H1 (cell line): ENCODE results near the gene APBB3. TPM values are rescaled to one million over a fixed set of nuclear protein-coding genes. Genes with fewer than 3 reads are reported as not detected.

Experiments used
- CTCF ChIA-PET: fragments of 300-600 bp; sonication (Branson Sonifier 250); formaldehyde crosslinking; loops from one replicate; lab custom pipeline; 2021; ENCODE audit not compliant: partially characterized antibody; lab: Charles Lee
- POLR2A ChIA-PET: fragments of 300-600 bp; sonication (Branson Sonifier 250); formaldehyde crosslinking; loops from one replicate; lab custom pipeline; 2021; ENCODE audit warnings: inconsistent platforms; ENCODE audit not compliant: partially characterized antibody; lab: Charles Lee
- DNase-seq, 2 experiments: peaks; one replicate each; pipeline versions ENCODE4 v3.0.0 to v3.0.0-alpha.2; 2010 to 2022; ENCODE audit warnings: low spot score in 2 of 2, low read depth in 1 of 2, mixed read lengths in 1 of 2
- FAIRE-seq: peaks from 2 replicates; lab custom pipeline; 2011; peaks lifted over from hg19 to GRCh38; lab: Jason Lieb, UNC
- H2AFZ ChIP-seq: 2 replicates; pipeline ENCODE4 v1.8.1; 2012; ENCODE audit warnings: low read length, inconsistent platforms
- H2AK5ac ChIP-seq: 2 replicates; pipeline ENCODE4 v1.6.1; 2013; ENCODE audit warnings: low read depth, low read length
- H2BK120ac ChIP-seq: replicated peaks from 2 replicates; pipeline ENCODE3; 2013; ENCODE audit warnings: low read depth, low read length, inconsistent platforms
- H2BK12ac ChIP-seq: 2 replicates; pipeline ENCODE4 v1.6.1; 2013; ENCODE audit warnings: low read depth, low read length
- H2BK15ac ChIP-seq: 2 replicates; pipeline ENCODE4 v1.6.1; 2013; ENCODE audit warnings: low read length
- H2BK20ac ChIP-seq: 2 replicates; pipeline ENCODE4 v1.6.1; 2013; ENCODE audit warnings: low read length
- H2BK5ac ChIP-seq: 2 replicates; pipeline ENCODE4 v1.6.1; 2013; ENCODE audit warnings: low read depth, low read length
- H3K14ac ChIP-seq: 2 replicates; pipeline ENCODE4 v1.6.1; 2013; ENCODE audit warnings: inconsistent platforms; ENCODE audit not compliant: insufficient read length
- H3K18ac ChIP-seq: 2 replicates; pipeline ENCODE4 v1.6.1; 2013; ENCODE audit warnings: low read length; ENCODE audit errors: extremely low read depth
- H3K23ac ChIP-seq: 2 replicates; pipeline ENCODE4 v1.6.1; 2013; ENCODE audit warnings: inconsistent platforms; ENCODE audit not compliant: insufficient read length
- H3K23me2 ChIP-seq: 2 replicates; pipeline ENCODE4 v1.6.1; 2013; ENCODE audit warnings: low read depth, low read length
- H3K27ac ChIP-seq: 2 replicates; pipeline ENCODE4 v1.6.1; 2011; ENCODE audit warnings: low read depth, low read length, inconsistent platforms
- H3K27me3 ChIP-seq, 4 experiments: replicated peaks in 1 of 4; 1 replicate in 1 of 4; 2 replicates in 3 of 4; pipeline versions ENCODE4 v1.6.1 to v1.8.1; 2011 to 2013; ENCODE audit warnings: low read length in 3 of 4, mild to moderate bottlenecking in 3 of 4, inconsistent platforms in 2 of 4, mixed read lengths in 2 of 4, moderate library complexity in 1 of 4; ENCODE audit not compliant: control insufficient read depth in 3 of 4, insufficient read depth in 3 of 4; ENCODE audit errors: extremely low read depth in 1 of 4
- H3K36me3 ChIP-seq, 4 experiments: 2 replicates each; pipeline versions ENCODE4 v1.6.1 to v1.8.1; 2011 to 2013; ENCODE audit warnings: mild to moderate bottlenecking in 4 of 4, low read length in 3 of 4, moderate library complexity in 2 of 4, control low read depth in 1 of 4, inconsistent platforms in 1 of 4; ENCODE audit not compliant: insufficient read depth in 4 of 4, control insufficient read depth in 2 of 4
- H3K4ac ChIP-seq: replicated peaks from 2 replicates; pipeline ENCODE3; 2013; ENCODE audit warnings: low read length, low read depth, mixed read lengths, inconsistent platforms; ENCODE audit not compliant: insufficient read length
- H3K4me1 ChIP-seq, 4 experiments: replicated peaks in 1 of 4; 1 replicate in 1 of 4; 2 replicates in 3 of 4; pipeline versions ENCODE4 v1.6.1 to v1.8.1; 2011 to 2013; ENCODE audit warnings: low read length in 3 of 4, inconsistent platforms in 2 of 4, mixed read lengths in 1 of 4; ENCODE audit not compliant: insufficient read depth in 4 of 4, control insufficient read depth in 3 of 4
- H3K4me2 ChIP-seq, 2 experiments: 2 replicates each; pipeline versions ENCODE4 v1.6.1 to v1.8.1; 2011 to 2013; ENCODE audit warnings: low read depth in 2 of 2, low read length in 2 of 2, control low read depth in 1 of 2, inconsistent platforms in 1 of 2, mild to moderate bottlenecking in 1 of 2; ENCODE audit not compliant: insufficient read depth in 1 of 2
- H3K4me3 ChIP-seq, 4 experiments: fragments of 200-600, 300-600 bp in 1 of 4; sonication (generic), shearing (Covaris generic), sonication (Bioruptor Twin) in 1 of 4; 2 replicates each; pipeline versions ENCODE4 v1.5.1 to v1.8.1; 2011 to 2016; ENCODE audit warnings: low read length in 4 of 4, low read depth in 3 of 4, control low read depth in 2 of 4, inconsistent platforms in 2 of 4, mild to moderate bottlenecking in 2 of 4, mixed read lengths in 1 of 4, moderate library complexity in 1 of 4; ENCODE audit not compliant: insufficient read depth in 2 of 4; ENCODE audit errors: extremely low read depth in 1 of 4
- H3K56ac ChIP-seq: replicated peaks from 2 replicates; pipeline ENCODE3; 2013; ENCODE audit warnings: low read depth, mild to moderate bottlenecking, mixed read lengths, low read length, inconsistent platforms; ENCODE audit not compliant: insufficient read length
- H3K79me1 ChIP-seq: 2 replicates; pipeline ENCODE4 v1.6.1; 2013; ENCODE audit warnings: low read depth, low read length, control low read depth
- H3K79me2 ChIP-seq, 2 experiments: 2 replicates each; pipeline versions ENCODE4 v1.6.1 to v1.8.1; 2012 to 2013; ENCODE audit warnings: low read length in 2 of 2, mild to moderate bottlenecking in 2 of 2, inconsistent platforms in 1 of 2; ENCODE audit not compliant: insufficient read depth in 2 of 2, control insufficient read depth in 1 of 2
- H3K9ac ChIP-seq, 4 experiments: replicated peaks in 1 of 4; 1 replicate in 1 of 4; 2 replicates in 3 of 4; pipeline versions ENCODE4 v1.6.1 to v1.8.1; 2011 to 2013; ENCODE audit warnings: low read depth in 3 of 4, low read length in 3 of 4, control low read depth in 2 of 4, mild to moderate bottlenecking in 2 of 4, moderate library complexity in 2 of 4, inconsistent platforms in 1 of 4; ENCODE audit errors: extremely low read depth in 1 of 4
- H3K9me3 ChIP-seq, 2 experiments: 2 replicates each; pipeline versions ENCODE4 v1.6.1 to v1.8.1; 2012 to 2013; ENCODE audit warnings: mild to moderate bottlenecking in 2 of 2, moderate library complexity in 2 of 2, control low read depth in 1 of 2, inconsistent platforms in 1 of 2, low read depth in 1 of 2, low read length in 1 of 2, mixed read lengths in 1 of 2; ENCODE audit not compliant: insufficient read depth in 2 of 2
- H4K20me1 ChIP-seq, 2 experiments: replicated peaks in 1 of 2; 2 replicates each; pipeline versions ENCODE3 to v1.8.1; 2011 to 2013; ENCODE audit warnings: inconsistent platforms in 2 of 2, low read length in 2 of 2, mild to moderate bottlenecking in 1 of 2; ENCODE audit not compliant: insufficient read depth in 2 of 2, control insufficient read depth in 1 of 2
- H4K5ac ChIP-seq: 2 replicates; pipeline ENCODE4 v1.6.1; 2013; ENCODE audit warnings: low read length, low read depth, mixed read lengths, inconsistent platforms; ENCODE audit not compliant: insufficient read length
- H4K8ac ChIP-seq: 2 replicates; pipeline ENCODE4 v1.8.0; 2013; ENCODE audit warnings: mild to moderate bottlenecking, moderate library complexity, low read length, inconsistent platforms; ENCODE audit not compliant: insufficient read depth; ENCODE audit errors: extremely low read depth
- H4K91ac ChIP-seq: replicated peaks from 2 replicates; pipeline ENCODE3; 2013; ENCODE audit warnings: low read length, mixed read lengths, inconsistent platforms; ENCODE audit not compliant: insufficient read length
- ATF3 ChIP-seq: IDR thresholded peaks from 2 replicates; pipeline ENCODE4 v1.6.1; 2011; ENCODE audit warnings: low read depth, mild to moderate bottlenecking, low read length; ENCODE audit not compliant: insufficient read depth
- CTBP2 ChIP-seq: IDR thresholded peaks from 2 replicates; pipeline ENCODE4 v1.7.0; 2011; ENCODE audit warnings: borderline replicate concordance, mild to moderate bottlenecking, moderate library complexity, mixed read lengths, low read length; ENCODE audit not compliant: insufficient read depth, insufficient read length
- JUN ChIP-seq: IDR thresholded peaks from 2 replicates; pipeline ENCODE4 v1.6.1; 2011; ENCODE audit warnings: low read depth, mild to moderate bottlenecking, improper control_type of control experiment, low read length
- SP2 ChIP-seq: IDR thresholded peaks from 2 replicates; pipeline ENCODE4 v1.6.1; 2012; ENCODE audit warnings: mild to moderate bottlenecking, low read length, inconsistent platforms
- WGBS, 2 experiments: shearing (Covaris generic) in 1 of 2; methylation state at CpG; one replicate each; pipeline versions ENCODE4 v1.1.6 to v1.1.7; 2013 to 2015; ENCODE audit warnings: low lambda C conversion rate in 2 of 2, mixed read lengths in 2 of 2, inconsistent platforms in 1 of 2, low coverage in 1 of 2, missing lambda C conversion rate in 1 of 2; ENCODE audit not compliant: insufficient replicate concordance in 2 of 2, insufficient coverage in 1 of 2, insufficient read length in 1 of 2; ENCODE audit errors: extremely low coverage in 1 of 2, missing lambda C conversion rate in 1 of 2; 5-methylcytosine and 5-hydroxymethylcytosine counted together
- polyA plus RNA-seq, 7 experiments: library from polyadenylated mRNA; depleted of rRNA in 3 of 7; stranded (reverse) in 5 of 7; unstranded in 2 of 7; fragments of >200 nt in 5 of 7; fragments of 200-250 nt in 2 of 7; gene quantifications; 1 replicate in 5 of 7; 2 replicates in 1 of 7; 4 replicates in 1 of 7; pipeline versions ENCODE4 v1.2.1 to v1.2.3, GENCODE V29; 2011 to 2013; ENCODE audit warnings: missing spikeins in 2 of 7, mixed read lengths in 2 of 7
- total RNA-seq: library from RNA; stranded (reverse); fragmentation: NEBNext Ultra II Directional; extraction: Animal tissue kit (Norgen Biotek cat#: 25700); gene quantifications from 2 replicates; pipeline ENCODE4 v1.2.1, GENCODE V29; 2021

Gene APBB3
- total and polyA plus RNA-seq, 2 of the 8 experiments (the other 6 are each of a cell fraction or from before 2014, with no cell fraction given) = 16.0 to 21.9 TPM

DNA sequence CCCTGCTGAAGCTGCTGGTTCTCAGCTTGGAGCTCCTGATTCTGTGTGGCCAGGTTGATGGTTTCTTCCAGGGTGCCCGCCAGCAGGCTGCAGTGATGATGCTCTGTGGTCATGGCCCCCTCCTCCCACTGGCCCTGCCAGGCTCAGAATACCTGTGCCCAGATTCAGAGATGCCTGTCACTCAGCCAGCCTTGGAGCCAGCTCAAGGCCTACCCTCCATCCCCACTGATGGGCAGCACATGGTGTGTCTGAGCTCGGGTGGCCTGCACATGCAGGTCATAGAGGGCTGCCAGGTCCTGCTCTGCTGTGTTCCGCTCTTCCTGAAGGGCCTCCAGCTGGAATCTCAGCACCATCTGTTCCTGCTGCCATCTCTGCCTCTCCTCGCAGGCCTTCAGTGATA lies 5.7 kb upstream of the APBB3 start:
- Histone ChIP-seq H2BK5ac (no peak overlapping the region), H3K4me1 (peaks cover 0 to 6% (median 0%) of the 10 kb centered on the region in 4 experiments; a peak in 2 of 7 replicates), H2AFZ (no peak overlapping the region), H3K4me2 (no peak overlapping the region), H2BK12ac (no peak overlapping the region), H3K4me3 (no peak overlapping the region), H3K18ac (no peak overlapping the region), H3K14ac (no peak overlapping the region), H2BK120ac (no peak overlapping the region), H2BK15ac (no peak overlapping the region), H3K4ac (no peak overlapping the region), H4K91ac (no peak overlapping the region), H3K23ac (no peak overlapping the region), H4K5ac (no peak overlapping the region), H3K27me3 (no peaks in the 10 kb centered on the region), H3K56ac (no peak overlapping the region), H3K23me2 (peaks cover 4% of the 10 kb centered on the region), H3K79me2 (peaks cover 3 to 6% of the 10 kb centered on the region in 2 experiments; a peak in 3 of 4 replicates), H2AK5ac (no peak overlapping the region), H3K79me1 (peaks cover 4% of the 10 kb centered on the region; the same call in 1 of the 2 replicates), H3K36me3 (peaks cover 0 to 18% (median 13%) of the 10 kb centered on the region in 4 experiments; a peak in 4 of 8 replicates), H3K9ac (no peak overlapping the region), H4K8ac (peak overlapping the region; percentile 69; the same call in 1 of the 2 replicates), H3K9me3 (no peaks in the 10 kb centered on the region), H3K27ac (no peak overlapping the region), H2BK20ac (no peak overlapping the region), H4K20me1 (no peaks in the 10 kb centered on the region)
- DNase-seq (no peak), FAIRE-seq (no peak)
- ChIA-PET CTCF (interaction anchor here (0.7 to 1.8 kb wide), 9 partner anchors 21 to 218 kb away, joined by 3 to 7 read pairs (median 4); partner anchors contain the start of genes EIF4EBP3 and TMCO6), POLR2A (interaction anchor here (1.6 to 10.0 kb wide), 5 partner anchors 19 to 141 kb away, joined by 3 to 94 read pairs (median 5); partner anchors contain the start of genes DND1, EIF4EBP3 and TMCO6)
- 89% methylated on average over 4 of the region's 4 CpGs; no CpG with 5 or more reads in 1 of the 2 experiments for WGBS, 2 experiments
- TF ChIP-seq CTBP2 (no peak), SP2 (no peak), JUN (no peak), ATF3 (no peak)
